ENCODE results near the gene PPP2R3A. TPM values are rescaled to one million over a fixed set of nuclear protein-coding genes. Genes with fewer than 3 reads are reported as not detected.

PPP2R3A gene
- 4.4 and 4.6 TPM in 2 replicates for total RNA-seq

GRCh38 chr3:135965506-135966270 is at the start of gene PPP2R3A:
Gene PPP2R3A (plus strand): TSS chr3:135965728. CDS start chr3:136001499, 35,771 bp downstream.

GRCh38 chr3:136196064-136196400 is 230.5 kb downstream of the PPP2R3A start, which contains the start of gene MSL2:
Gene MSL2 (minus strand): TSS chr3:136196335. CDS start chr3:136195113, 1,222 bp downstream.

Other genes with a start within 250 kb of the PPP2R3A start
- 10.5 and 13.4 TPM in 2 replicates for gene MSL2, start 230.6 kb downstream of the PPP2R3A start, total RNA-seq